Right cardiac atrium (tissue), 5 donors: ENCODE results near the gene KRTAP4-5. TPM values are rescaled to one million over a fixed set of nuclear protein-coding genes. Genes with fewer than 3 reads are reported as not detected.
"Not testable (repeated sequence)": the region's sequence is repeated elsewhere in the genome, so short reads cannot be mapped to it uniquely, and the experiment has no call there.

Experiments
- ATAC-seq, 2 donors: fragments of 200-7000 bp; cut with Tn5 transposase; one replicate each; pipeline versions ENCODE4 v1.8.0 to v1.9.1; 2020; ENCODE audit warnings: moderate library complexity in 2 of 2, mild to moderate bottlenecking in 1 of 2
- DNase-seq, 3 donors: peaks; one replicate each; pipeline ENCODE4 v3.0.0-alpha.2; 2020
- H3K27ac ChIP-seq: one replicate; pipeline ENCODE4 v1.5.1; 2013; ENCODE audit warnings: mild to moderate bottlenecking, low read length, control low read depth, moderate library complexity
- H3K27me3 ChIP-seq: one replicate; pipeline ENCODE4 v1.6.1; 2013; ENCODE audit not compliant: control insufficient read depth, insufficient read depth
- H3K4me1 ChIP-seq: one replicate; pipeline ENCODE4 v1.6.1; 2013; ENCODE audit warnings: low read length; ENCODE audit not compliant: control insufficient read depth, insufficient read depth
- H3K4me3 ChIP-seq: one replicate; pipeline ENCODE4 v1.5.1; 2013; ENCODE audit warnings: low read length, control low read depth
- H3K9me3 ChIP-seq: one replicate; pipeline ENCODE4 v1.6.1; 2013; ENCODE audit warnings: low read length; ENCODE audit not compliant: control insufficient read depth
- WGBS: extraction: QIAGEN DNeasy Blood & Tissue Kit; methylation state at CpG from one replicate; pipeline ENCODE4 v1.1.7; 2013; 5-methylcytosine and 5-hydroxymethylcytosine counted together
- intact Hi-C, 4 donors: fragments of 100-400 bp; cut with DNase I; formaldehyde crosslinking; loops; one replicate each; pipeline versions ENCODE4 v1.11.0 to v1.14.0; 2022 to 2023
- polyA plus RNA-seq: library from polyadenylated mRNA; stranded (reverse); fragments of 200-250 nt; gene quantifications from one replicate; pipeline ENCODE4 v1.2.3, GENCODE V29; 2013
- total RNA-seq, 4 donors: library from RNA; stranded (reverse); fragmentation: NEBNext Ultra II Directional; extraction: Animal tissue kit (Norgen Biotek cat#: 25700); gene quantifications; one replicate each; pipeline ENCODE4 v1.2.1, GENCODE V29; 2021
- donor health status: healthy with polysubstance abuse.
- donor health status: DM: no; HTN: yes; CAD: no.
- donor health status: DM: no; HTN: no; CAD: no.
- donor health status: DM: no; HTN: yes; CAD: no; lungs with severe emphysema.
- donor health status: DM: yes; HTN: yes; CAD: no.

KRTAP4-5 gene
- total and polyA plus RNA-seq, 5 donors = not detected

- 83% methylated on average over 2 of the region's 2 CpGs for WGBS
- Histone ChIP-seq H3K27me3 (no peaks in the 10 kb centered on the region), H3K4me1 (no peaks in the 10 kb centered on the region), H3K4me3 (no peak overlapping the region), H3K27ac (no peak overlapping the region), H3K9me3 (peaks cover 2% of the 10 kb centered on the region)
- DNase-seq (no peak), ATAC-seq (no peak)
- intact Hi-C loops = no loop called here
Measured at GRCh38 chr17:41145261-41145660, 4.4 kb downstream of the KRTAP4-5 start.

GRCh38 chr17:41144846-41145245 is 4.8 kb downstream of the KRTAP4-5 start:
- no peak overlapping the region for H3K27ac ChIP-seq
- WGBS = 88% methylated on average over 1 of the region's 1 CpG
- peaks cover 3% of the 10 kb centered on the region for H3K9me3 ChIP-seq
- no peaks in the 10 kb centered on the region for H3K27me3 ChIP-seq
- no peaks in the 10 kb centered on the region for H3K4me1 ChIP-seq
- no peak for DNase-seq
- ATAC-seq = no peak
- no peak overlapping the region for H3K4me3 ChIP-seq
- intact Hi-C loops = no loop called here

GRCh38 chr17:41141361-41141760 is 8.3 kb downstream of the KRTAP4-5 start:
- H3K9me3 ChIP-seq = peaks cover 3% of the 10 kb centered on the region
- intact Hi-C loops = no loop called here
- no peak for ATAC-seq

GRCh38 chr17:41140360-41141131 is 9.1 kb downstream of the KRTAP4-5 start, which contains the start of gene KRTAP4-6:
Gene KRTAP4-6 (minus strand): TSS chr17:41140544. CDS start chr17:41140487, 57 bp downstream.
- 86% methylated on average over 6 of the region's 6 CpGs for WGBS
- Histone ChIP-seq H3K4me1 (no peaks in the 10 kb centered on the region), H3K27ac (no peak within 1 kb of the TSS), H3K27me3 (no peaks in the 10 kb centered on the region), H3K4me3 (no peak within 1 kb of the TSS), H3K9me3 (peaks cover 3% of the 10 kb centered on the region)
- intact Hi-C loops = no loop called here
- DNase-seq (no peak), ATAC-seq (no peak)

More at GRCh38 chr17:41141361-41141760, 8.3 kb downstream of the KRTAP4-5 start:
- no peak for DNase-seq
- H3K27ac ChIP-seq = no peak overlapping the region
- H3K27me3 ChIP-seq = no peaks in the 10 kb centered on the region
- H3K4me3 ChIP-seq = no peak overlapping the region
- no peaks in the 10 kb centered on the region for H3K4me1 ChIP-seq

- H3K4me3 ChIP-seq, DNase-seq, H3K4me1 ChIP-seq, H3K27ac ChIP-seq, H3K9me3 ChIP-seq, ATAC-seq, H3K27me3 ChIP-seq, intact Hi-C loops: not testable (repeated sequence)
- WGBS = 86% methylated on average over 12 of the region's 12 CpGs
Measured at GRCh38 chr17:41139865-41140264, 9.8 kb downstream of the KRTAP4-5 start.

- no peak overlapping the region for H3K27ac ChIP-seq
- no peaks in the 10 kb centered on the region for H3K4me1 ChIP-seq
- DNase-seq (no peak), ATAC-seq (no peak)
- H3K4me3 ChIP-seq = no peak overlapping the region
- H3K27me3 ChIP-seq = no peaks in the 10 kb centered on the region
- WGBS = 62% methylated on average over 2 of the region's 2 CpGs
- H3K9me3 ChIP-seq = no peaks in the 10 kb centered on the region
- intact Hi-C loops = no loop called here
Measured at GRCh38 chr17:41133880-41134735, 15.5 kb downstream of the KRTAP4-5 start.

GRCh38 chr17:41131979-41132378 is 17.6 kb downstream of the KRTAP4-5 start:
- no peak for ATAC-seq
- no peak for DNase-seq
- intact Hi-C loops = no loop called here
- H3K27me3 ChIP-seq = no peaks in the 10 kb centered on the region
- H3K9me3 ChIP-seq = no peaks in the 10 kb centered on the region
- no peak overlapping the region for H3K4me3 ChIP-seq
- H3K27ac ChIP-seq = no peak overlapping the region
- H3K4me1 ChIP-seq = no peaks in the 10 kb centered on the region
- WGBS = 82% methylated on average over 3 of the region's 3 CpGs

- intact Hi-C loops = no loop called here
- WGBS = 54% methylated on average over 1 of the region's 1 CpG
- ATAC-seq = no peak
Measured at GRCh38 chr17:41127371-41127770, 22.3 kb downstream of the KRTAP4-5 start.

GRCh38 chr17:41126412-41126811 is 23.2 kb downstream of the KRTAP4-5 start:
- intact Hi-C loops = no loop called here
- WGBS = 83% methylated on average over 3 of the region's 3 CpGs

More at GRCh38 chr17:41127371-41127770, 22.3 kb downstream of the KRTAP4-5 start:
- no peaks in the 10 kb centered on the region for H3K27me3 ChIP-seq
- no peak for DNase-seq
- no peak overlapping the region for H3K27ac ChIP-seq
- H3K4me3 ChIP-seq = no peak overlapping the region
- no peaks in the 10 kb centered on the region for H3K4me1 ChIP-seq
- no peaks in the 10 kb centered on the region for H3K9me3 ChIP-seq

GRCh38 chr17:41125064-41125463 is 24.6 kb downstream of the KRTAP4-5 start:
- WGBS = 93% methylated on average over 2 of the region's 2 CpGs
- ATAC-seq = no peak
- no peak overlapping the region for H3K27ac ChIP-seq
- no peak for DNase-seq
- H3K9me3 ChIP-seq = no peaks in the 10 kb centered on the region
- no peaks in the 10 kb centered on the region for H3K27me3 ChIP-seq
- intact Hi-C loops = no loop called here
- no peak overlapping the region for H3K4me3 ChIP-seq
- no peaks in the 10 kb centered on the region for H3K4me1 ChIP-seq

More at GRCh38 chr17:41126412-41126811, 23.2 kb downstream of the KRTAP4-5 start:
- Histone ChIP-seq H3K4me3 (no peak overlapping the region), H3K27ac (no peak overlapping the region), H3K27me3 (no peaks in the 10 kb centered on the region), H3K9me3 (no peaks in the 10 kb centered on the region), H3K4me1 (no peaks in the 10 kb centered on the region)
- DNase-seq (no peak), ATAC-seq (no peak)

GRCh38 chr17:41123991-41124371 is 25.6 kb downstream of the KRTAP4-5 start, which contains the start of gene KRTAP4-12:
Gene KRTAP4-12 (minus strand): TSS chr17:41124182. CDS start chr17:41124122, 60 bp downstream.
- WGBS = 63% methylated on average over 3 of the region's 3 CpGs
- H3K4me3 ChIP-seq, ATAC-seq, intact Hi-C loops, H3K9me3 ChIP-seq, H3K27ac ChIP-seq, DNase-seq, H3K27me3 ChIP-seq, H3K4me1 ChIP-seq: not testable (repeated sequence)
